OCI-LY1 (cell line): ENCODE measurements around the gene UBALD2.

Experiments
- H2AFZ ChIP-seq: fragments of 200-600 bp; sonication (generic), shearing (Covaris generic); 2 replicates; pipeline ENCODE4 v1.6.0; 2014; ENCODE audit warnings: antibody characterized with exemption, mild to moderate bottlenecking, low read length
- H3F3A ChIP-seq: fragments of 200-600 bp; sonication (generic), shearing (Covaris generic); 2 replicates; pipeline ENCODE4 v1.6.0; 2014; ENCODE audit warnings: mild to moderate bottlenecking, antibody characterized with exemption, low read length, moderate library complexity; ENCODE audit not compliant: insufficient read depth
- H3K27ac ChIP-seq: fragments of 200-600 bp; sonication (generic); 2 replicates; pipeline ENCODE4 v1.5.1; 2014; ENCODE audit warnings: low read length, mixed run types, mild to moderate bottlenecking, low read depth; ENCODE audit not compliant: poor library complexity, severe bottlenecking
- H3K27me3 ChIP-seq: fragments of 200-600 bp; sonication (generic); 2 replicates; pipeline ENCODE4 v1.6.0; 2014; ENCODE audit warnings: antibody characterized with exemption, mild to moderate bottlenecking, low read length, moderate library complexity; ENCODE audit not compliant: insufficient read depth
- H3K36me3 ChIP-seq: fragments of 200-600 bp; sonication (generic); 2 replicates; pipeline ENCODE4 v1.6.1; 2014; ENCODE audit warnings: mild to moderate bottlenecking, antibody characterized with exemption, low read length, moderate library complexity, mixed read lengths; ENCODE audit not compliant: insufficient read depth
- H3K4me1 ChIP-seq: fragments of 200-600 bp; sonication (generic); 2 replicates; pipeline ENCODE4 v1.5.1; 2014; ENCODE audit warnings: mild to moderate bottlenecking, low read length, moderate library complexity; ENCODE audit not compliant: insufficient read depth, severe bottlenecking
- H3K4me2 ChIP-seq: fragments of 200-600 bp; sonication (generic), shearing (Covaris generic); 2 replicates; pipeline ENCODE4 v1.6.1; 2014; ENCODE audit warnings: low read length
- H3K4me3 ChIP-seq: fragments of 200-600 bp; sonication (generic); 2 replicates; pipeline ENCODE4 v1.5.1; 2014; ENCODE audit warnings: low read length, low read depth, mild to moderate bottlenecking, mixed read lengths; ENCODE audit not compliant: poor library complexity, severe bottlenecking
- H3K79me2 ChIP-seq: fragments of 200-600 bp; shearing (Covaris generic); 2 replicates; pipeline ENCODE4 v1.6.1; 2016; ENCODE audit warnings: mixed run types, low read length, mixed read lengths; ENCODE audit not compliant: insufficient read depth
- H3K9ac ChIP-seq: fragments of 200-600 bp; sonication (generic), shearing (Covaris generic); 2 replicates; pipeline ENCODE4 v1.6.1; 2014; ENCODE audit warnings: mild to moderate bottlenecking, low read length, mixed read lengths
- H3K9me2 ChIP-seq: fragments of 200-600 bp; sonication (generic), shearing (Covaris generic); 2 replicates; pipeline ENCODE4 v1.6.1; 2014; ENCODE audit warnings: low read depth, mild to moderate bottlenecking, low read length, mixed read lengths
- H3K9me3 ChIP-seq: fragments of 200-600 bp; shearing (Covaris generic); 2 replicates; pipeline ENCODE4 v1.6.1; 2014; ENCODE audit warnings: low read length, mixed read lengths
- H4K20me1 ChIP-seq: fragments of 200-600 bp; sonication (generic), shearing (Covaris generic); 2 replicates; pipeline ENCODE4 v1.6.0; 2016; ENCODE audit warnings: mild to moderate bottlenecking, low read length; ENCODE audit not compliant: insufficient read depth
- CTCF ChIP-seq: fragments of 200-600 bp; sonication (generic), shearing (Covaris generic); IDR thresholded peaks from 2 replicates; pipeline ENCODE4 v1.5.1; 2017; ENCODE audit warnings: mild to moderate bottlenecking, antibody characterized with exemption, low read length, moderate library complexity, mixed read lengths
- EZH2 ChIP-seq: fragments of 200-600 bp; sonication (generic), shearing (Covaris generic); IDR thresholded peaks from 2 replicates; pipeline ENCODE4 v1.8.0; 2017; ENCODE audit warnings: borderline replicate concordance, mixed run types, mild to moderate bottlenecking, antibody characterized with exemption, low read length, moderate library complexity, mixed read lengths

UBALD2 gene

GRCh38 chr17:76307299-76307965 lies 42.3 kb downstream of the UBALD2 start:
- no peak for TF ChIP-seq CTCF
- TF ChIP-seq EZH2 = no peak
- no peak overlapping the region for H3K9ac ChIP-seq
- H3K27me3 ChIP-seq = no peaks in the 10 kb centered on the region
- H3F3A ChIP-seq = no peaks in the 10 kb centered on the region
- H4K20me1 ChIP-seq = no peaks in the 10 kb centered on the region
- no peaks in the 10 kb centered on the region for H3K9me2 ChIP-seq
- H3K27ac ChIP-seq = no peak overlapping the region
- H3K36me3 ChIP-seq = peaks cover 26% of the 10 kb centered on the region; the same call in 1 of the 2 replicates
- H3K4me2 ChIP-seq = no peak overlapping the region
- H3K4me1 ChIP-seq = peaks cover 13% of the 10 kb centered on the region
- H3K4me3 ChIP-seq = no peak overlapping the region
- no peak overlapping the region for H2AFZ ChIP-seq
- no peaks in the 10 kb centered on the region for H3K9me3 ChIP-seq
- no peaks in the 10 kb centered on the region for H3K79me2 ChIP-seq

- Histone ChIP-seq H3K9me2 (no peaks in the 10 kb centered on the region), H3F3A (no peaks in the 10 kb centered on the region), H3K27ac (no peak within 1 kb of the TSS), H3K4me2 (no peak within 1 kb of the TSS), H2AFZ (no peak within 1 kb of the TSS), H3K9ac (no peak within 1 kb of the TSS), H3K4me1 (peaks cover 13% of the 10 kb centered on the region), H3K9me3 (no peaks in the 10 kb centered on the region), H3K27me3 (no peaks in the 10 kb centered on the region), H3K36me3 (peaks cover 31% of the 10 kb centered on the region), H3K79me2 (no peaks in the 10 kb centered on the region), H4K20me1 (no peaks in the 10 kb centered on the region), H3K4me3 (no peak within 1 kb of the TSS)
- no peak for TF ChIP-seq CTCF
- no peak for TF ChIP-seq EZH2
Observed at GRCh38 chr17:76307966-76308338, 42.8 kb downstream of the UBALD2 start, which contains the start of gene QRICH2. QRICH2 (minus strand) TSS chr17:76308276; CDS start chr17:76307998, 278 bp downstream.

GRCh38 chr17:76309461-76309860 lies 44.3 kb downstream of the UBALD2 start:
- Histone ChIP-seq H3K4me1 (peaks cover 4% of the 10 kb centered on the region), H3K4me3 (no peak overlapping the region), H3K27ac (no peak overlapping the region), H3K9me2 (no peaks in the 10 kb centered on the region), H3K9me3 (no peaks in the 10 kb centered on the region), H2AFZ (no peak overlapping the region), H3K79me2 (no peaks in the 10 kb centered on the region), H3K36me3 (peaks cover 43% of the 10 kb centered on the region), H3K4me2 (no peak overlapping the region), H4K20me1 (no peaks in the 10 kb centered on the region), H3K27me3 (no peaks in the 10 kb centered on the region), H3F3A (no peaks in the 10 kb centered on the region), H3K9ac (no peak overlapping the region)
- TF ChIP-seq EZH2 (no peak), CTCF (no peak)
